NCI-H526 (cell line): Measurements from ENCODE around the gene GSTA2.
A peak's percentile ranks its signal among the peaks of the same experiment; 100 is the strongest.
"Not testable (repeated sequence)": the region's sequence is repeated elsewhere in the genome, so short reads cannot be mapped to it uniquely, and the experiment has no call there.

Source experiments
- DNase-seq, 2 experiments: peaks; one replicate each; lab custom pipeline; 2025; lab: John Stamatoyannopoulos, UW

Gene GSTA2

DNA sequence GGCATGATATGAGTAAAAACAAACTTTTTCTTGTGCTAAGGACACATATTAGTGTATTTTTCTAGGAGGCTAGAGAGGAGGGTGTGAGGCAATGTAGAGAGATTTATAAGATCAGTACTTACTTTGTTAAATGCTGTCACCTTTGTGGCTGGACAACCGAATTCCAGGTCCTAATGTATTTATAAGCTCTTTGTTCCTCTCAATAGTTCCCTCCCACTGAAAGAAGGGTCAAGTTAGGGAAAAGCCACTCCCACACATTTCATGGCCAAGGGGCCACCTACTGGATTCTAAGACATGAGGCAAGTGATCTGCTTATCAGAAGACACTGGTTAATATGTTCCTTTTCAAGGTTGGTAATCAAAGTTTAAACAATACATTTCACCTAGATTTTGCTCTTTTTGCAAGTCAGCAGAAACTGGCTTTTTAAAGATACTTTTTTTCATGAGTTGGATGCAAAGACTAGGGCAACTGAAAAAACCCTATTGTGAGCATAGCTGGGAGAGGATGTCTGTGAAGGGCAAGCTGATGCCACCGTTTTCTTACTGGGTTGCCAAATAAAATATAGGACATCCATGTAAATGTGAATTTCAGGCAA, at the start of gene GSTA2:
TSS of gene GSTA2 (minus strand) at position 154 of the 595 bp plus-strand sequence. CDS start 5,528 bp downstream, outside the sequence.
- DNase-seq: not testable (repeated sequence)

GRCh38 chr6:52809777-52810176, 46.5 kb upstream of the GSTA2 start:
- DNase-seq: not testable (repeated sequence)

DNA sequence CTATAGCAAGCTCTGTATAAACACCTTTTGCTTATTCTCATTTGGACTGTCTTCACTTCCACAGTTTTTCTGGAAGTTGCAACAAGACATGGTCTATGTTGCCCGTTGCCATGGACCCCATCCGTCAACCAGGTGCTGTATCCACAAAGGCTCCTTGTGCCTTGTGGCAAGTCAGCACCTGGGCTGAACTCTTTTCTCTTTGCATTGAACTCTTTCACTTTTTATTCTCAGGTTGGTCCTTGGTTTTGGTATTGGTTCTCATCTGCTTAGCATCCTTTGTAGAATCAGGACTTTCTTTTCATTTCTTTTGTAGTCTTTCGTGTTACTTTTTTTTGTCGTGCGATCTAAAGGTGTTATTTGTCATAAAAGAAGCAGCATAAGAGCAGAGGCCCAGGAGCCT, 45.4 kb upstream of the GSTA2 start:
- no peak for DNase-seq

- DNase-seq: not testable (repeated sequence)
Observed at GRCh38 chr6:52803668-52804255, 40.5 kb upstream of the GSTA2 start, which contains the start of gene GSTA1. Gene GSTA1, minus strand, starts transcription at chr6:52803816. Its CDS starts 4,549 bp downstream, at chr6:52799267.

- no peak for DNase-seq
Observed at GRCh38 chr6:52802806-52803205, 39.5 kb upstream of the GSTA2 start.

DNA sequence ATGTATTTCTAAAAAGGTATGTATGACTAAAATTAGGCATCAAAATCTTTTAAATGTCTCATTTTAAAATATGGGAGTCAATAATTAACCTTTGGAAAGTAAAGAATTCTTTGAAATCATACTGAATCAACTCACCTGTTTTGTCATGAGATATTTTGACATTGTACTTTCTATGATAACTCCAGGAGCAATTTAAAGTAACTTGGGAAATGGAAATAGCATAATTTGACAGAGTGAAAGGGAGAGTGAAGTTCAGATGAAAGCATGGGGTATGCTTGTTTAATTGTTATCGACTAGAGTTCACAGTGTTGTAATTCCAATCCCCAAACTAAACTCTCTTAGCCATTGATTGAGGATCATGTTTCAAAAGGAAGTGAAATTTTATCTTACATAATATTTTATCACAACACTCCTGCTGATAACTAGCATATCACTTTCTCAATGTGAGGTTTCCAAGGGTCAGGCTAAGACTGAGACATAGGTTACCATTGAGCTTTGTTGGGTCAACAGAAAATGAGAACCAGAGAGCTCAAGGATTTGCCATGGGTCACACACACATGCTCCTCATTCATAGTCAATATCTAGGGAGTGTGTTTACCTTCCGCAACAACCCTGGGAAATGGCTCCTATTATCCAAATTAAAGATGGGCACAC, 38.0 kb upstream of the GSTA2 start:
- no peak for DNase-seq

DNA sequence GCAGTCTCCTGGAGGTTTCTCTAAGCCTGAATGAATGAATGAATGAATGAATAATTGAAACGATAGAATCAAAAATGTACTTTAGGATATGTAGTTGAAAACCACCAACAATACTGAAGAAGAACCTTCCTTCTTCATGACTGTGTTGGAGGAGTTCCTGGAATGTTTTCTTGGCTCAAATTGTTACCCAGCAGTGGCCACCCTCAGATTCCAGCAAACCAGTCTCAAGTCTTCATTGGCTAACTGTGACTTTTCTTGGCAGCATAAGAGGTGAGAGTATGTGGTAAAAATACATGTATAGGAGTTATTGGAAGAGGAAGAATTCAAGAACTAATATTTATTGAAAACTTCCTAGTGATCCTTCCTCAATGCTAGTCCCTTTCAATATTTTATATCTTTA, 36.0 kb upstream of the GSTA2 start:
- DNase-seq: not testable (repeated sequence)

GRCh38 chr6:52794366-52794765, 31.1 kb upstream of the GSTA2 start:
- DNase-seq: not testable (repeated sequence)

DNA sequence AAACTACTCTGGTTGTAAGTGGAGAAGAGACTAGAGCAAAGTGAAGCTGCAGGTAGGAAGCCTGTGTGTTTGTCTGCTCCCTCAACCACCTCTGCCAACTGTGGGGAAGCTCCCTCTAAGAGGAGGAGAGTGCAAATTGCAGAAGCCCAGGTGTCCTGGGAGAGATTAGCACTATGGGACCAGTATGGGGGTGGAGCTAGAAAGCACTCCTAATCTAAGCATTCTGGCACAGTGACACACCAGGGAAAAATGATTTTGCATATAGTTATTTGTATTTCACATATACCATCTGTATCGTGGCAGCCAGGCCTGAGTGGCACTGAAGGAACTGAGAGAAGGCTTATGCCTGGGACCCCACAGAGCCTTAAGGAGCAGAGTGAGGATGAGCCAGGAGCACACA, 27.6 kb upstream of the GSTA2 start:
- DNase-seq: peak; percentile 14 to 40

DNA sequence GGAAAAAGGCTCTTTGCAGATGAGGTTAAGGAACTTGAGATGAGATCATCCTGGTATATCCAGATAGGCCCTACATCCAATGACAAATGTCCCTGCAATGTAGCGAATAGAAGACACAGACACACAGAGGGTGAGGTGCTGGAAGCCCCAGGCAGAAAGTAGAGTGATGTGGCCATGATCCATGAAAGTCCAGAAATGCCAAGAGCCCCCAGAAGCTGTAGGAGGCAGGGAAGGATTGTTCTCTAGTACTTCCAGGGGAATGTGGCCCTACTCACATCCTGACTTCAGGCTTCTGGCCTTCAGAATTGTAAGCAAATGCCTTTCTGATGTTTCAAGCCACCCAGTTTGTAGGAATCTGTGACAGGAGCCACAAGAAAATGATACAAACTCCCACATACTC, 26.4 kb upstream of the GSTA2 start:
- DNase-seq: not testable (repeated sequence)

GRCh38 chr6:52788478-52788877, 25.2 kb upstream of the GSTA2 start:
- DNase-seq: no peak

GRCh38 chr6:52787917-52788316, 24.6 kb upstream of the GSTA2 start:
- DNase-seq: no peak

GRCh38 chr6:52786249-52786956, 23.1 kb upstream of the GSTA2 start:
- DNase-seq: no peak

- not testable (repeated sequence) for DNase-seq
Observed at GRCh38 chr6:52782696-52783274, 19.5 kb upstream of the GSTA2 start.

GRCh38 chr6:52782209-52782608, 18.9 kb upstream of the GSTA2 start:
- not testable (repeated sequence) for DNase-seq

- DNase-seq: no peak
Observed at GRCh38 chr6:52779237-52779636, 16.0 kb upstream of the GSTA2 start.

DNA sequence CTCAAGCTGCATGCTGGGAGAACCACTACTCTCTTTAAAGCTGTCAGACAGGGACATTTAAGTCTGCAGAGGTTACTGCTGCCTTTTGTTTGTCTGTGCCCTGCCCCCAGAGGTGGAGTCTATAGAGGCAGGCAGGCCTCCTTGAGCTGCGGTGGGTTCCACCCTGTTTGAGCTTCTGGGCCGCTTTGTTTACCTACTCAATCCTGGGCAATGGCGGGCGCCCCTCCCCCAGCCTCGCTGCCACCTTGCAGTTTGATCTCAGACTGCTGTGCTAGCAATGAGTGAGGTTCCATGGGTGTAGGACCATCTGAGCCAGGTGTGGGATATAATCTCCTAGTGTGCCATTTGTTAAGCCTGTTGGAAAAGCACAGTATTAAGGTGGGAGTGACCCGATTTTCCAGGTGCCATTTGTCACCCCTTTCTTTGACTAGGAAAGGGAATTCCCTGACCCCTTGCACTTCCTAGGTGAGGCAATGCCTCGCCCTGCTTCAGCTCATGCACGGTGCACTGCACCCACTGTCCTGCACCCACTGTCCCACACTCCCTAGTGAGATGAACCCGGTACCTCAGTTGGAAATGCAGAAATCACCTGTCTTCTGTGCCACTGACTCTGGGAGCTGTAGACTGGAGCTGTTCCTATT, 13.6 kb upstream of the GSTA2 start:
- not testable (repeated sequence) for DNase-seq

- DNase-seq: not testable (repeated sequence)
Observed at GRCh38 chr6:52769399-52769798, 6.1 kb upstream of the GSTA2 start.

- not testable (repeated sequence) for DNase-seq
Observed at GRCh38 chr6:52767658-52768057, 4.4 kb upstream of the GSTA2 start.

- DNase-seq: not testable (repeated sequence)
Observed at GRCh38 chr6:52761673-52762491, 1.4 kb downstream of the GSTA2 start.
